Caco-2 (cell line): ENCODE data around the gene MAN1B1. TPM values are rescaled to one million over a fixed set of nuclear protein-coding genes. Genes with fewer than 3 reads are reported as not detected.

Experiments used
- BruUV-seq: library from RNA; stranded (reverse); fragments of 400-500 nt; replicated peaks from 2 replicates; lab custom pipeline; 2021; lab: Mats Ljungman, UMichigan
- CTCF ChIA-PET: fragments of 300-600 bp; sonication (Branson Sonifier 250); formaldehyde crosslinking; loops from one replicate; lab custom pipeline; 2022; ENCODE audit warnings: antibody characterized with exemption; lab: Charles Lee
- POLR2A ChIA-PET: fragments of 300-600 bp; sonication (Branson Sonifier 250); formaldehyde crosslinking; loops from one replicate; lab custom pipeline; 2022; ENCODE audit warnings: antibody characterized with exemption; lab: Charles Lee
- DNase-seq, 2 experiments: peaks; one replicate each; pipeline versions ENCODE4 v3.0.0 to v3.0.0-alpha.2; 2020 to 2022
- H3K27me3 ChIP-seq: replicated peaks from 2 replicates; pipeline ENCODE4 v1.6.0; 2011; ENCODE audit warnings: low read length; ENCODE audit not compliant: control insufficient read depth, insufficient read depth
- H3K36me3 ChIP-seq: 2 replicates; pipeline ENCODE4 v1.5.1; 2011; ENCODE audit warnings: low read length; ENCODE audit not compliant: control insufficient read depth, insufficient read depth
- H3K4me1 ChIP-seq: fragments of 250-450 bp; sonication (Bioruptor Pico); 2 replicates; pipeline ENCODE4 v1.5.1; 2020; ENCODE audit warnings: mild to moderate bottlenecking
- H3K4me3 ChIP-seq: 2 replicates; pipeline ENCODE4 v1.5.1; 2011; ENCODE audit warnings: low read depth, mild to moderate bottlenecking, control low read depth, low read length
- H3K9me3 ChIP-seq: fragments of 250-450 bp; sonication (Bioruptor Pico); 2 replicates; pipeline ENCODE4 v1.5.1; 2020; ENCODE audit warnings: mild to moderate bottlenecking, moderate library complexity
- H3K27ac Mint-ChIP-seq: one replicate; pipeline ENCODE4 v1.8.0; 2022; ENCODE audit warnings: mixed read lengths; ENCODE audit not compliant: unreplicated experiment
- H3K27me3 Mint-ChIP-seq: one replicate; pipeline ENCODE4 v1.8.0; 2022; ENCODE audit warnings: mixed read lengths; ENCODE audit not compliant: insufficient read depth, unreplicated experiment
- H3K36me3 Mint-ChIP-seq: one replicate; pipeline ENCODE4 v1.8.0; 2022; ENCODE audit warnings: mild to moderate bottlenecking, mixed read lengths; ENCODE audit not compliant: insufficient read depth, unreplicated experiment
- H3K4me1 Mint-ChIP-seq: one replicate; pipeline ENCODE4 v1.8.0; 2022; ENCODE audit warnings: low read depth, mixed read lengths; ENCODE audit not compliant: unreplicated experiment
- H3K4me3 Mint-ChIP-seq: one replicate; pipeline ENCODE4 v1.8.0; 2022; ENCODE audit warnings: mild to moderate bottlenecking, moderate library complexity, mixed read lengths; ENCODE audit not compliant: unreplicated experiment
- H3K9me3 Mint-ChIP-seq: one replicate; pipeline ENCODE4 v1.8.0; 2022; ENCODE audit warnings: mixed read lengths; ENCODE audit not compliant: unreplicated experiment
- intact Hi-C: fragments of 100-400 bp; cut with micrococcal nuclease; formaldehyde crosslinking; loops from one replicate; pipeline ENCODE4 v1.10.0; 2022; ENCODE audit not compliant: unreplicated experiment
- total RNA-seq: library from RNA; stranded (reverse); gene quantifications from 2 replicates; pipeline ENCODE4 v1.2.3, GENCODE V29; 2022
- TF ChIP-seq, protein P1 (sequence below), 2 experiments: fragments of 200-600 bp in 1 of 2; IDR thresholded peaks; 1 replicate in 1 of 2; 2 replicates in 1 of 2; pipeline versions ENCODE4 v1.5.1 to v1.8.0; 2011 to 2022; ENCODE audit warnings: antibody characterized with exemption in 1 of 2, control low read depth in 1 of 2, inconsistent platforms in 1 of 2, low read depth in 1 of 2, low read length in 1 of 2, mild to moderate bottlenecking in 1 of 2, moderate library complexity in 1 of 2; ENCODE audit not compliant: insufficient read depth in 1 of 2, severe bottlenecking in 1 of 2, unreplicated experiment in 1 of 2

MAN1B1 gene
- total RNA-seq, 1 experiment from 2014 or later = 57.7 TPM

DNA sequence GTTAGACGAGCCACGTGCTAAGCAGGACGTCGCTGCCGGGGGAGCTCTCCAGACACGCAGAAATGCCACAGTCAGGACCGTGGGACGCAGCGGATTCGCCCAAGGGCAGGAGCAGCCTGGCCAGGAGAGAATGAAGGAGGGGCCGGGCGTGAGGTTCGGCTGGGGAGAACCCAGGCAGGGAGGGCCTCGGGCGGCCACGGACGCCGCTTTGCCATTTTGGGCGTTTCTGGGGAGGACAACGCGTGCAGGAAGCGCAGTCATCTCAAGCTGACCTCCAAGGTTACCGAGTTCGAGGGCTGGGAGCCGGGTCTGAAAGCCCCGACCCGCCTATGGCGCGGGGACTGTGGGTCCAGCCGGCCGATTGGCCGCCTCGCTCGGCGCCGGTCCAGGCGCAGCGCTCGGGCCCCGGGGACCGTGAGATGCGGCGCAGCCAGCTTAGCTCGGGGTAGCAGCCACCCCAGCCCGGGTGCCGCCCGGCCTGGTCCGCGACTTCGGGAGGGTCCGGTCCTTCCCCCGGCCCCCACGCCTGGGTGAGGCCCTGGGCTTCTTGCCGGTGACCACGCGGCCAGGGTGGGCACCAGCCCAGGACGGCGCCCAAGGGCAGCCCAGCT is 760 bp upstream of the MAN1B1 start:
- Mint-ChIP-seq H3K9me3 (no peaks in the 10 kb centered on the region), H3K36me3 (peaks cover 22% of the 10 kb centered on the region), H3K4me3 (peak overlapping the region; percentile 100), H3K4me1 (peaks cover 15% of the 10 kb centered on the region), H3K27me3 (no peaks in the 10 kb centered on the region), H3K27ac (peak overlapping the region; percentile 100)
- BruUV-seq = no TSS peak
- Histone ChIP-seq H3K4me1 (peaks cover 7% of the 10 kb centered on the region), H3K27me3 (no peaks in the 10 kb centered on the region), H3K4me3 (peak overlapping the region; percentile 75), H3K36me3 (no peaks in the 10 kb centered on the region; the same call in 1 of the 2 replicates), H3K9me3 (no peaks in the 10 kb centered on the region)
- ChIA-PET POLR2A (interaction anchor here (0.6 to 1.8 kb wide), 15 partner anchors 14 to 393 kb away, joined by 3 to 24 read pairs (median 5); partner anchors contain the start of genes NRARP, PAXX, RABL6 and SAPCD2), CTCF (interaction anchor here (0.6 to 2.9 kb wide), 18 partner anchors 10 to 324 kb away, joined by 3 to 42 read pairs (median 6); partner anchors contain the start of genes AJM1, NPDC1 and SAPCD2)
- intact Hi-C loops = loop anchor here (1.0 kb wide), 1 partner anchor 16 kb away; the partner anchor contains the start of gene SAPCD2
- TF ChIP-seq, protein P1, sequence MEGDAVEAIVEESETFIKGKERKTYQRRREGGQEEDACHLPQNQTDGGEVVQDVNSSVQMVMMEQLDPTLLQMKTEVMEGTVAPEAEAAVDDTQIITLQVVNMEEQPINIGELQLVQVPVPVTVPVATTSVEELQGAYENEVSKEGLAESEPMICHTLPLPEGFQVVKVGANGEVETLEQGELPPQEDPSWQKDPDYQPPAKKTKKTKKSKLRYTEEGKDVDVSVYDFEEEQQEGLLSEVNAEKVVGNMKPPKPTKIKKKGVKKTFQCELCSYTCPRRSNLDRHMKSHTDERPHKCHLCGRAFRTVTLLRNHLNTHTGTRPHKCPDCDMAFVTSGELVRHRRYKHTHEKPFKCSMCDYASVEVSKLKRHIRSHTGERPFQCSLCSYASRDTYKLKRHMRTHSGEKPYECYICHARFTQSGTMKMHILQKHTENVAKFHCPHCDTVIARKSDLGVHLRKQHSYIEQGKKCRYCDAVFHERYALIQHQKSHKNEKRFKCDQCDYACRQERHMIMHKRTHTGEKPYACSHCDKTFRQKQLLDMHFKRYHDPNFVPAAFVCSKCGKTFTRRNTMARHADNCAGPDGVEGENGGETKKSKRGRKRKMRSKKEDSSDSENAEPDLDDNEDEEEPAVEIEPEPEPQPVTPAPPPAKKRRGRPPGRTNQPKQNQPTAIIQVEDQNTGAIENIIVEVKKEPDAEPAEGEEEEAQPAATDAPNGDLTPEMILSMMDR (IDR thresholded peaks at IDR 0.05; ENCODE audit: insufficient read depth in 1 of 2, low read depth in 1 of 2, low read length in 1 of 2, severe bottlenecking in 1 of 2, unreplicated experiment in 1 of 2) = no peak
- DNase-seq = peak; percentile 69 to 79

DNA sequence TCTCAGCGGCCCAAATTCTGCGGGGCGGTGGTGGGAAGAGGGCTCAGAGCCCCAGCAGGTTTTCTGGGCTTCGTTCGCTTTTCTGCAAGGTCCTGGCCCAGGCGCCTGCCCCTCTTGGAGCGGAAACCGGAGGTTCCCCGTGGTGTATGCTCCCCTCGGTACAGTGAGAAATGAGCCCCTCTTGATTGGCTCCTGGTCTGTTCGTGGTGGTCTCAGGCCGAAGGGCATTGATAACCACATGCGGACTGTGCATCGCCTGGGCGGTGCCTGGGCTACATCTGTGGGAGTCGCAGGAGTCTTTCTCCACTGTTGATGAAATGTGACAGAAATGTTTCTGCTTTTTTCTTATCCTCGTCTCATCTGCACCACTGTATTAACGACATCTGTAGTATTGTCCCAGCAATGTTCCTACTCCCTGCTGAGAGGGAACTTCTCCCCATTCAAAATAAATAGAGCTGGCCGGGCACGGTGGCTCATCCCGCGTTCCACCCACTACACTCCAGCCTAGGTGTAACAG is 682 bp downstream of the MAN1B1 start:
- peak overlapping the region; percentile 76 for H3K27ac Mint-ChIP-seq
- H3K4me1 Mint-ChIP-seq = peaks cover 15% of the 10 kb centered on the region
- POLR2A ChIA-PET = interaction anchor here (0.6 to 1.8 kb wide), 10 partner anchors 16 to 187 kb away, joined by 3 to 24 read pairs (median 4); partner anchors contain the start of genes PAXX, SAPCD2, SSNA1 and TPRN
- no peaks in the 10 kb centered on the region for H3K9me3 Mint-ChIP-seq
- BruUV-seq = no TSS peak
- H3K36me3 Mint-ChIP-seq = peaks cover 21% of the 10 kb centered on the region
- H3K36me3 ChIP-seq = no peaks in the 10 kb centered on the region; the same call in 1 of the 2 replicates
- H3K27me3 Mint-ChIP-seq = no peaks in the 10 kb centered on the region
- TF ChIP-seq, protein P1 (IDR thresholded peaks at IDR 0.05; ENCODE audit: insufficient read depth in 1 of 2, low read depth in 1 of 2, low read length in 1 of 2, severe bottlenecking in 1 of 2, unreplicated experiment in 1 of 2) = no peak
- H3K4me3 Mint-ChIP-seq = peak overlapping the region; percentile 100
- no peaks in the 10 kb centered on the region for H3K27me3 ChIP-seq
- H3K9me3 ChIP-seq = no peaks in the 10 kb centered on the region
- peaks cover 7% of the 10 kb centered on the region for H3K4me1 ChIP-seq
- peak overlapping the region; percentile 75 for H3K4me3 ChIP-seq
- no peak for DNase-seq
- intact Hi-C loops = no loop called here
- CTCF ChIA-PET = interaction anchor here (0.6 to 2.9 kb wide), 10 partner anchors 18 to 205 kb away, joined by 3 to 42 read pairs (median 8); partner anchors contain the start of genes CLIC3, NPDC1 and SAPCD2

DNA sequence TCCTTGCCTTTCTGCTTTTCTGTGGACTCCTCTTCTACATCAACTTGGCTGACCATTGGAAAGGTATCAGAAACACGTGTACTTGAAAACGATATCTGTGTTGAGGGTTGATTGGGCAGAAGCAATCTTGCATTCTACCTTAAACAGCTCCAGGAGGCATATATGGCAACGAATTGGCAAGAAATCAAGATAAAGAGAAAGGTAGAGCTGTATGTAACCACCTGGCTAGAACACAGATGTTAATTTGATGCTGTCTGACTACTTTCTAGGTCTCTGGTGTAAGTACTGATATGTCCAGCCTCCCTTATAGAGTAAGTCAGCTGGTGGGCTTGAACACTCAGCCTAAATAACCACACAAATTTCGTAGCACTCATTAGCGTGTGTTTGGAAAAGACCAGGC is 1.3 kb downstream of the MAN1B1 start:
- H3K27me3 ChIP-seq = no peaks in the 10 kb centered on the region
- intact Hi-C loops = no loop called here
- Mint-ChIP-seq H3K36me3 (peaks cover 21% of the 10 kb centered on the region), H3K9me3 (no peaks in the 10 kb centered on the region), H3K27me3 (no peaks in the 10 kb centered on the region), H3K4me3 (peak overlapping the region; percentile 100), H3K4me1 (peaks cover 15% of the 10 kb centered on the region), H3K27ac (peak overlapping the region; percentile 76)
- ChIA-PET POLR2A (interaction anchor here (0.6 kb wide), 1 partner anchor 18 kb away, joined by 4 read pairs; the partner anchor contains the start of gene SAPCD2), CTCF (interaction anchor here (0.6 kb wide), 1 partner anchor 205 kb away, joined by 5 read pairs; no protein-coding TSS in a partner anchor)
- no peak overlapping the region for H3K4me3 ChIP-seq
- TSS peak; percentile 30 for BruUV-seq
- no peaks in the 10 kb centered on the region for H3K9me3 ChIP-seq
- TF ChIP-seq, protein P1 (IDR thresholded peaks at IDR 0.05; ENCODE audit: insufficient read depth in 1 of 2, low read depth in 1 of 2, low read length in 1 of 2, severe bottlenecking in 1 of 2, unreplicated experiment in 1 of 2) = no peak
- no peaks in the 10 kb centered on the region; the same call in 1 of the 2 replicates for H3K36me3 ChIP-seq
- no peak for DNase-seq
- peaks cover 7% of the 10 kb centered on the region for H3K4me1 ChIP-seq
